Body of pancreas (tissue), 4 donors: Measurements from ENCODE around the gene ATG7. TPM values are rescaled to one million over a fixed set of nuclear protein-coding genes. Genes with fewer than 3 reads are reported as not detected.
"Not testable (repeated sequence)": the region's sequence is repeated elsewhere in the genome, so short reads cannot be mapped to it uniquely, and the experiment has no call there.

ENCODE experiments used
- ATAC-seq: fragments of 150-250 bp; one replicate; pipeline ENCODE4 v1.9.1; 2016
- DNase-seq, 4 donors: peaks; one replicate each; pipeline ENCODE4 v3.0.0-alpha.2; 2019
- H3K27ac ChIP-seq, 4 donors: fragments of 200-600 bp; sonication (generic); 1 replicate in 3 of 4; 2 replicates in 1 of 4; pipeline versions ENCODE4 v1.5.1 to v1.6.1; 2016 to 2019; ENCODE audit warnings: mild to moderate bottlenecking in 1 of 4, mixed read lengths in 1 of 4, moderate library complexity in 1 of 4
- H3K27me3 ChIP-seq, 2 donors: fragments of 200-600 bp; sonication (generic); one replicate each; pipeline ENCODE4 v1.6.0; 2016; ENCODE audit warnings: mild to moderate bottlenecking in 1 of 2
- H3K36me3 ChIP-seq, 2 donors: fragments of 200-600 bp; sonication (generic); replicated peaks in 1 of 2; 2 replicates each; pipeline ENCODE4 v1.5.1; 2016; ENCODE audit warnings: low read depth in 2 of 2; ENCODE audit not compliant: insufficient read depth in 1 of 2
- H3K4me1 ChIP-seq: fragments of 200-600 bp; sonication (generic); one replicate; pipeline ENCODE4 v1.6.0; 2016
- H3K4me3 ChIP-seq, 2 donors: fragments of 200-600 bp; sonication (generic); 1 replicate in 1 of 2; 2 replicates in 1 of 2; pipeline ENCODE4 v1.5.1; 2016 to 2019
- H3K9me3 ChIP-seq, 3 donors: fragments of 200-600 bp; sonication (generic); 1 replicate in 2 of 3; 2 replicates in 1 of 3; pipeline ENCODE4 v1.5.1; 2016
- CTCF ChIP-seq, 7 experiments: fragments of 450-650 bp in 4 of 7; fragments of 200-600 bp in 3 of 7; sonication (generic) in 3 of 7; IDR thresholded peaks; one replicate each; pipeline ENCODE4 v1.5.1; 2016 to 2019; ENCODE audit warnings: antibody characterized with exemption in 7 of 7
- POLR2A ChIP-seq, 3 donors: fragments of 450-650 bp; IDR thresholded peaks; one replicate each; pipeline ENCODE4 v1.6.1; 2016; ENCODE audit warnings: antibody characterized with exemption in 3 of 3, mild to moderate bottlenecking in 2 of 3
- WGBS, 2 donors: methylation state at CpG; one replicate each; pipeline ENCODE4 v1.1.5; 2017; 5-methylcytosine and 5-hydroxymethylcytosine counted together
- intact Hi-C: fragments of 100-400 bp; cut with DNase I; formaldehyde crosslinking; loops from one replicate; pipeline ENCODE4 v1.15.1; 2023
- total RNA-seq, 2 donors: library from RNA; depleted of rRNA; stranded (reverse); fragments of >200 nt; gene quantifications; one replicate each; pipeline ENCODE4 v1.1.0, GENCODE V29; 2016

Gene ATG7
- total RNA-seq, 2 donors from 2014 or later = 40.5 to 43.6 TPM

DNA sequence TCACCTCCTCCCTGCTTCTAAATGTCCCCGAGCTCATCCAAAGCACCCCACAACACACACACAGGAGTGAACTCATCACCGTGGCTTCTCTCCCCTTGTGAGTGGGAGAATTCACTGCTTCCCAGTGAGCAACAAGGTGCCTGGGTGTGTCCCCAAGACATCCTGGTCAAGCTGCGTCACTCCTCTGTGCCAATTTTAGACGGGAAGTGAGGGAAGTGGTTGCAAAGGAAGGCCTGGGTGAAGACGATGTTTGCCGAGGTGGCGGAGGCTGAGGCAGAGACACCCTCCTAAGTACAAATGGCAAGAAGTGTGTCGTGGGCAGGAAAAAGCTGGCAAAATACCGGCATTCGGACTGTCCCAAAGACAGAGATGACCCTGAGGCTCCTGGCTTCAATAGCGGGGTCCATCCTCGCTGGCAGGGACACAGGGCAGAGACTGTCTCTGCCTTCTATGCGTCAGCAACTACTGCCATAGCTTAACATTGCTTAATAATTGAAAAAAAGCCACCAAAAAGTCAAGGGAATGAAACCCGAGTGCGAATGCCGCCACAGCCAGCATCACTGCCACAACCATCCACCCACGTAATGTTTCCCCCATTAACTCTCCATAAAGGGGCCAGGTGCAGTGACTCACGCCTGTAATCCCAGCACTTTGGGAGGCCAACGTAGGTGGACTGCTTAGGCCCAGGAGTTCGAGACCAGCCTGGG, 298.7 kb downstream of the ATG7 start:
- Histone ChIP-seq H3K27ac (peak overlapping the region in 2 of 4 donors; percentile 0 to 17), H3K4me1 (no peaks in the 10 kb centered on the region), H3K27me3 (no peaks in the 10 kb centered on the region), H3K36me3 (peaks cover 0 to 2% of the 10 kb centered on the region in 2 donors), H3K4me3 (no peak overlapping the region), H3K9me3 (no peaks in the 10 kb centered on the region)
- TF ChIP-seq POLR2A (IDR thresholded peaks at IDR 0.05) (no peak), CTCF (IDR thresholded peaks at IDR 0.05) (no peak)
- WGBS, 2 donors = 79 to 81% methylated on average over 19 to 20 of the region's 20 CpGs
- intact Hi-C loops = no loop called here
- DNase-seq (no peak), ATAC-seq (no peak)

DNA sequence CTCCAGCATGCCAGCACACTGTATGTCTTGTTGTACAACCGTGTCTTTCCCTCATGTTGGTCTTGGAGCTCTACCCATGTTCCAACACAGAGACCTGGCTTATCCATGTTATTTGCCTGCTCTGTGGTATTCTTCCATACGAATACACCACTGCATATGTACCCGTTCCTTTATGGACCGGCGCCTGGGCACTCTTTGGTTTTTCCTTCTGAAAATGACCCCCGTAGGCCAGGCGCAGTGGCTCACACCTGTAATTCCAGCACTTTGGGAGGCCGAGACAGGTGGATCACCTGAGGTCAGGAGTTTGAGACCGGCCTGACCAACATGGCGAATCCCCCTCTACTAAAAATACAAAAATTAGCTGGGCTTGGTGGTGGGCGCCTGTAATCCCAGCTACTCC, 300.5 kb downstream of the ATG7 start:
- H3K9me3 ChIP-seq, H3K36me3 ChIP-seq, H3K27ac ChIP-seq, H3K4me3 ChIP-seq, DNase-seq, ATAC-seq, H3K27me3 ChIP-seq, H3K4me1 ChIP-seq, intact Hi-C loops: not testable (repeated sequence)
- WGBS, 2 donors = 97% methylated on average over 11 of the region's 11 CpGs

DNA sequence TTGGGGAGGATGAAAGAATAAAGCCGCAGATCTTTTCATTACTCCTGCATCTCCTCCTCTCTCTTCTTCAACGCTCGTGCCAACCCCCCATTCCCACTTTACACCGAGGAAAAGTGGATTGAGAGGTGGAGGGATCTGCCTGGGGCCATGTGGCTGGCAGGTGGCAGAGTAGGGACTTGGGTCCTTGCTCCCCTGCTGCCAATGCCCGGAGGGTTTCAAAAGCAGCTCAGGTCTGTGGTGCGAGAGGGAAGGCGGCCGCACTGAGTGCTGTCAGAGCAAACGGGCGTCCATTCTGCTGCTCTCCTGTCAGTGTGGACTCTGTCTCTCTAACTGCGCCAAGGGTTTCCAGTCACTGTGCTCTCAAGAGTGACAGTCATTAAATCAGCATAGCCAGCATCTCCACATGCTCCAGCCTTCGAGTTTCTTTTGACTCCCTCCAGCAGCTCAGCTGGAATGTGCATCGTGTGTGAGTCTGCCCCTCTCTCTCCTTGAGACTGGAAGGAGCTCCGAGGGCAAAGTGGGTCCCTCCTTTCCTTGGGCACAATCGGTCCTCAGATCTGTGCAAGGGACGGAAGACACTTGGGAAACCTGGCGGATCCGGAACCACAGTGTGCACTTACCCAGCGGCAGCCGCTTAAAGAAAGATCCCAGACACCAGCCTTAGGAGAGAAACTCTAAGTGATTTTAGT, 302.9 kb downstream of the ATG7 start:
- Histone ChIP-seq H3K36me3 (no peaks in the 10 kb centered on the region), H3K27ac (no peak overlapping the region), H3K9me3 (no peaks in the 10 kb centered on the region), H3K27me3 (no peaks in the 10 kb centered on the region), H3K4me3 (no peak overlapping the region), H3K4me1 (no peaks in the 10 kb centered on the region)
- ATAC-seq (no peak), DNase-seq (no peak)
- no peak for TF ChIP-seq POLR2A (IDR thresholded peaks at IDR 0.05)
- no peak for TF ChIP-seq CTCF (IDR thresholded peaks at IDR 0.05)
- 86 to 91% methylated on average over 20 of the region's 20 CpGs for WGBS, 2 donors
- intact Hi-C loops = no loop called here

DNA sequence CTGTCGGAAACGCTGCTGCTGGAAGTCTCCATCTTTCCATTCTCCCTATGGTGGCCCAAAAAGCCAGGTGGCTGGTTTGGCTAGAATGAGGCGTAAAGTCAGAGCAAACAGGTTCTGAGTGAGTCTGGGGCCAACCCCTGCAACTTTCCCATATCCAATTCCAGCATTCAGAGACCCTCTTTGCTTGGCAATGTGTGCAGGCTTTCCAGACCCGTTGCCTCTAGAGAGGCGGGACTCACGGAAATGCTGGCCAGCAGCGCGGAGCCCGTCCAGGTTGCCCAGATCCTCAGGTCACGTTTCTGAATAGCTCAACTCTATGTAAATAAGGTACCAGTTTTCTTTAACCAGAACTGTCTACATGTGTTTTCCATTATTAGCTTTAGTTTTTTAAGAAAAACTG, 303.5 kb downstream of the ATG7 start:
- H3K36me3 ChIP-seq = no peaks in the 10 kb centered on the region
- no peaks in the 10 kb centered on the region for H3K27me3 ChIP-seq
- H3K4me1 ChIP-seq = no peaks in the 10 kb centered on the region
- H3K4me3 ChIP-seq = no peak overlapping the region
- ATAC-seq (no peak), DNase-seq (no peak)
- no peaks in the 10 kb centered on the region for H3K9me3 ChIP-seq
- WGBS, 2 donors = 76 to 83% methylated on average over 10 of the region's 10 CpGs
- H3K27ac ChIP-seq = no peak overlapping the region
- TF ChIP-seq CTCF (IDR thresholded peaks at IDR 0.05) (no peak), POLR2A (IDR thresholded peaks at IDR 0.05) (no peak)
- intact Hi-C loops = no loop called here

- no peak for ATAC-seq
These were observed 304.3 kb downstream of the ATG7 start for GRCh38 chr3:11576453-11576852.

More at GRCh38 chr3:11576453-11576852, 304.3 kb downstream of the ATG7 start:
- Histone ChIP-seq H3K27ac (no peak overlapping the region), H3K4me1 (peaks cover 5% of the 10 kb centered on the region), H3K9me3 (no peaks in the 10 kb centered on the region), H3K36me3 (no peaks in the 10 kb centered on the region), H3K27me3 (no peaks in the 10 kb centered on the region), H3K4me3 (no peak overlapping the region)
- intact Hi-C loops = no loop called here
- TF ChIP-seq POLR2A (IDR thresholded peaks at IDR 0.05) (no peak), CTCF (IDR thresholded peaks at IDR 0.05) (no peak)
- WGBS, 2 donors = 72 to 76% methylated on average over 7 to 9 of the region's 9 CpGs
- no peak for DNase-seq
